COLO668 (cell line): ENCODE data around the gene EEIG2.
A peak's percentile ranks its signal among the peaks of the same experiment; 100 is the strongest.
"Not testable (repeated sequence)": the region's sequence is repeated elsewhere in the genome, so short reads cannot be mapped to it uniquely, and the experiment has no call there.

Experiments
- DNase-seq: peaks from one replicate; lab custom pipeline; 2025; ENCODE audit not compliant: unreplicated experiment; lab: John Stamatoyannopoulos, UW

EEIG2 gene

DNA sequence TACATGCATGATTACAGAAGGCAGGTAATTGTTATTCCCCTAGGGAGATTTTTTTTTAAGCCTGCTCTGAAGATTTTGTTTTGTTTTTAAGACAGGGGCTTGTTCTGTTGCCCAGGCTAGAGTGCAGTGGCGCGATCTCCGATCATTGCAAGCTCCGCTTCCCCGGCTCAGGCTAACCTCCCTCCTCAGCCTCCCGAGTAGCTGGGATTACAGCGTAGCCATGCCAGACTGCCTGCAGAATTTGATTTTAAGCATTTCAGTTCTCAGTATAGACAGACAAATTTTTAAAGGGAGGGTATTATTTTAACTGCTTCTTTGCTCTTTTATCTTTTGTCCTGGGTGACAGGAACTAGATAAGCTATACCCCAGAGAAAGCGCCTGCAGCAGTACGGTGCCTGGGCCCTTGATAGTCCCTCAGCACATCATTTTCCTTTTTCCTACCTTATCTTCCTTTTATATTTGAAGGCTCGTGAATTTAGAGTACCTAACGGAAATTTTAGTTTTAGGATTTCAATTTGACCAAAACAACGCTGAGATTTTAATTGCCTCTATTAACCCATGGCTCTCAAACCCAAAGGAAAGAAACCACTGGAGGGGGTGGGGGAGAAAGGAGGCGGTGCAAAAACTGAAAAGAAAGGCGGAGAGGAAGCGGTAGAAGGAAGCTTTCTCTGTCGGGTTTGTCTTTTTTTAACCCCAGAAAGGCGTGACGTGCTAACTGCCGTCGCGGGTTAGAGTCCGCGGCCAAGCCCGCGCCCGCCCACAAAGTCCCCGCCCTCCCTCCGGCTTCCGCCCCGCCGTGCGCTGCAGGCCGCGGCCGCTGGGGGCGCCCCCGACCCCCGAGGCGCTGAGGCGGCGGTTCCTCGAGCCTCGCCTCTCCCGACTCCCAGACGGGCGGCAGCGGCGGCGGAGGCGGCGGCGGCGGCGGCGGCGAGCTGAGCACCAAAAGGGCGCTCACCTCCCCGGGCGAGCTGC lies at the start of gene EEIG2:
EEIG2 (plus strand) TSS at position 886 of the 972 bp plus-strand sequence. CDS start 329 bp downstream, outside the sequence.
- peak; percentile 92 for DNase-seq

DNA sequence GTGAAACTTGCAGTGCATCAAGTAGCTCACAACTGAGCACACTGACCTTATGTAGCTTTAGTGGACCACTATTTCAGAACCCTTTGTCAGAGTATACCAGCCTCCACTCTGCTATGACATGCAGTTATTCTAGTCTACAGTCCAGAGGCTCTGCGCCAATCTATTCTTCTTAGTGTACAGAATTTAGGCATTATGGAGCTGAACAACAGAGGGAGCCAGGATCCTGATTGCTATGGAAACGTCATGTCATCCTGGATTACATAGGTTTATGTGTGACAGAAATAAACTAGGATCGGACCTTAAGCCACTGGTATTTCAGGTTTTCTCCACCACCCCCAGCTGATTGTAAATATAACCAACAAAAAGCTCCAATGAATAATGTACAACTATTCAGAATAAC lies 48.1 kb upstream of the EEIG2 start:
- no peak for DNase-seq

DNA sequence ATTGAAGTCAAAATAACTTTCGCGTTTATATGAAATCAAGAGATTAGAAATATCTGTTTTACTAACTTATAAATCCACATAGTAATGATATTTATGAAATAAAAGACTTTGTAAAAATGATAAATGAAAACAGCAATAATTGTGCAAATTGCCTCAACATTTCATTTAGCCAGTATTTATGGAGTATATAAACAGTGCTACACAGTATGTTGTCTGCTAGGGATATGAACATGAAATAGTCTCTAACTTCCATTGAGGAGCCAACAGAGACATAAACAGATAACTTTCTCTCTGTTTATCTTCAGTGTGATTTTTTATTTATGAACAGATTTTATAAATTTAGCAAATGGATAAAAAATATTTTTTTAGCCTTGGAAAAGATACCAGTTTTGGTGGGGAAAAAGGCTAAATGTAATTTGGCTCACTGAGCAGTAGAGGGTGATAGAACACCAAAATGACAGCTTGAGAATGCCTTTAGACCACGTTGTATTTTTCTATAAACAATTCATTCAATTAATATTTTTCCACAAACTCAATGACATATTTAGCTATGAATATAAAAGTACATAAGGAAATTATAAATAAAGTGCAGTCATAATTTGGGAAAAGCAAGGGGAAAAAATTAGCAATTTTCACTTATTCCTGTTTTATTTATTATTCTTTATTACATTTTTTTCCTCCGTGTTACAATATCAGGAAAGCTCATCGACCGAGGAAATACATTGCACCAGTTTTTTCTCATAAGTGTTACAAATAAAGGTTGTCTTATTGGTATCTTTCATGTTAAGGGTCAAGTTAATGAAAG lies 47.5 kb upstream of the EEIG2 start:
- no peak for DNase-seq

- DNase-seq = no peak
Observed at GRCh38 chr1:108513044-108513415, 46.9 kb upstream of the EEIG2 start.

DNA sequence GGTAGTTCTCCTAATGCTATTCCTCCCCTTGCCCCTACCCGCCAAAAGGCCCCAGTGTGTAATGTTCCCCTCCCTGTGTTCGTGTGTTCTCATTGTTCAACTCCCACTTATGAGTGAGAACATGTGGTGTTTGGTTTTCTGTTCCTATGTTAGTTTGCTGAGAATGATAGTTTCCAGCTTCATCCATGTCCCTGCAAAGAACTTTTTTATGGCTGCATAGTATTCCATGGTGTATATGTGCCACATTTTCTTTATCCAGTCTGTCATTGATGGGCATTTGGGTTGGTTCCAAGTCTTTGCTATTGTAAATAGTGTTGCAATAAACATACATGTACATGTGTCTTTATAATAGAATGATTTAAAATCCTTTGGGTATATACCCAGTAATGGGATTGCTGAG lies 46.0 kb upstream of the EEIG2 start:
- not testable (repeated sequence) for DNase-seq

GRCh38 chr1:108517301-108517897 lies 42.5 kb upstream of the EEIG2 start:
- not testable (repeated sequence) for DNase-seq

DNA sequence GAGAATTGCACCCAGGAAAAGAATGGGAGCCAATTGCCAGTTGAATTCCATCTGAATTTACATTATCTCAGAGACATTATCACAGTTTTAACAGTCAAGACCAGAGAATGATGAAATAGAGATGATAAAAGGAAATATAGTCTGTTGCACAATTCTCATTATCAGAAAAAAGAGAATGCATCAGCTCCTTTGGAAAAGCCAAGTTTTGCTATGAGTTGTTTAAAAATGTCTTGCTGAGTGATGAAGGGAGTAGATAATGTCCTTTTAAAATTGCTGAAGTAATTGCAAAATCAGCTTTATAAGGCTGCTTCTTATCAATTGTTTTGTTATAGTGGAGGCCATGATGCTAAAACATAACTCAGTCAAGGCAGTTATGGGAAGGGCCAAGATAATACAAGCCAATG lies 37.9 kb upstream of the EEIG2 start:
- no peak for DNase-seq

- DNase-seq = no peak
Observed at GRCh38 chr1:108523829-108524228, 36.1 kb upstream of the EEIG2 start.

- DNase-seq = no peak
Observed at GRCh38 chr1:108524676-108525075, 35.2 kb upstream of the EEIG2 start.

DNA sequence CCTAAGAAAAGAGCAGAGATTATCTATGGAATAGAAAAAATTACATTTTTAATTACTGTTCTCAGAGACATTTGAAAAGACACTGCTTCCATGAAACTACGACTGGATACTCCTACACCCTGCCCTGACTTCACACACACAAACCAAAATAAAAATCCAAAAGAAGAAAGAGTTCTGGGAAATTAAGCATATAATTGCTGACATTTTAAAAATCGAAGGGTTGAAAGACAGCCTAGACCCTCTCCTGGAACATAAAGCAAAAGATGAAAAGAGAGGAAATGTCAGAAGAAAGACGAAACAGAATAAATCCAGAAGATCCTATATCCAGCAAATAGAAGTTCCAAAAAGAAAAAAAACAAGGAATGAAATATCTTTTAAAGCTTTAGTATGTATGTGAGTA lies 32.8 kb upstream of the EEIG2 start:
- no peak for DNase-seq

DNA sequence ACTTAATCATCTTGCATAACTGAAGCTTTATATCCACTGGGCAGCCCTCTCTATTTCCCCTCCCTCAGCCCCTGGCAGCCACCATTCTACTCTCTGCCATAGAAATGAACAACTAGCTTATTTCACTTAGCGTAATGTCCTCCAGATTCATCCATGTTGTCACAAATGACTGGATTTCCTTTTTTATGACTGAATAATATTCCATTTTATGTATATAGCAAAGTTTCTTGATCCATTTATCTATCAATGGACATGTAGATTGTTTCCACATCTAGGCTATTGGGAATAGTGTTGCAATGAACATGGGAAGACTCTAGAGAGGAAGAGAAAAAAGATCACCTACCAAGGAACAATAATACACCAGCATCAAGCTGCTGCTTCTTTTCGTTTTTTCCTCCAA lies 32.1 kb upstream of the EEIG2 start:
- no peak for DNase-seq

GRCh38 chr1:108531444-108531843 lies 28.5 kb upstream of the EEIG2 start:
- no peak for DNase-seq

DNA sequence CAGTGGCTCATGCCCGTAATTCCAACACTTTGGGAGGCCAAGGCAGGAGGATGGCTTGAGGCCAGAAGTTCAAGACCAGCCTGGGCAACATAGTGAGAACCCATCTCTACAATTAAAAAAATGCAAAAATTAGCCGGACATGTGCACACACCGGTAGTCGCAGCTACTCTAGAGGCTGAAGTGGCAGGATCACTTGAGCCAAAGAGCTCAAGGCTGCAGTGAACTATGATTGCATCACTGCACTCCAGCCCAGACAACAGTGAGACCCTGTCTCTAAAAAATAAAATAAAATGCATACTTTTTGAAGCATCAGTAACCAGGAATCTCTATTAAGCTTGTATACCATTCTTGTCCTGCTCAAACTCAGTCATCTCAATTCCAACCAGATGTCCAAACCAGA lies 27.2 kb upstream of the EEIG2 start:
- no peak for DNase-seq

GRCh38 chr1:108533351-108534083 lies 26.4 kb upstream of the EEIG2 start:
- DNase-seq = no peak

GRCh38 chr1:108534759-108535158 lies 25.1 kb upstream of the EEIG2 start:
- DNase-seq = no peak

DNA sequence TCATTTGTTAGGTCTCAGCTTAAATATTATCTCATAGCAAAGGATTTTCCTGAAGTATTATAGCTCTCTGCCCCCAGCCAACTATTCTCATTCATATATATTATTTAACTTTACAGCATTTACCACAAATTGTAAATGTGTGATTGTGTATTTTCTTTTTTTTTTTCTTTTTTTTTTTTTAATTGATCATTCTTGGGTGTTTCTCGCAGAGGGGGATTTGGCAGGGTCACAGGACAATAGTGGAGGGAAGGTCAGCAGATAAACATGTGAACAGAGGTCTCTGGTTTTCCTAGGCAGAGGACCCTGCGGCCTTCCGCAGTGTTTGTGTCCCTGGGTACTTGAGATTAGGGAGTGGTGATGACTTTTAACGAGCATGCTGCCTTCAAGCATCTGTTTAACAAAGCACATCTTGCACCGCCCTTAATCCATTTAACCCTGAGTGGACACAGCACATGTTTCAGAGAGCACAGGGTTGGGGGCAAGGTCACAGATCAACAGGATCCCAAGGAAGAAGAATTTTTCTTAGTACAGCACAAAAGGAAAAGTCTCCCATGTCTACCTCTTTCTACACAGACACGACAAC lies 24.5 kb upstream of the EEIG2 start:
- DNase-seq = not testable (repeated sequence)

- not testable (repeated sequence) for DNase-seq
Observed at GRCh38 chr1:108536021-108536420, 23.9 kb upstream of the EEIG2 start.

DNA sequence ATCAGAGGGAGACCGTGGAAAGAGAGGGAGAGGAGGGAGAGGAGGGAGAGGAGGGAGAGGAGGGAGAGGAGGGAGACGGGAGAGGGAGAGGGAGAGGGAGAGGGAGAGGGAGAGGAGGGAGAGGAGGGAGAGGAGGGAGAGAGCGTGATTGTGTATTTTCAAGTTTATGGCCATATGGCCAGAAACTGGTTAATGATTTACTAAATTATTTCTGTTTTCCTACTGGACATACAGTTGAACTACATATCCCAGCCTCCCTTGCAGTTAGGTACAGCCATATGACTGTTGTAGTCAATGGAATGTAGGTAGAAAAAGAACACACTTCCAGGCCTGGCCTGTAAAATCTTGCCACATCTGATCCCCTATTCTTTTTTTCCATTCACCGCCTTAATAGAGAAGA lies 23.1 kb upstream of the EEIG2 start:
- DNase-seq = not testable (repeated sequence)

DNA sequence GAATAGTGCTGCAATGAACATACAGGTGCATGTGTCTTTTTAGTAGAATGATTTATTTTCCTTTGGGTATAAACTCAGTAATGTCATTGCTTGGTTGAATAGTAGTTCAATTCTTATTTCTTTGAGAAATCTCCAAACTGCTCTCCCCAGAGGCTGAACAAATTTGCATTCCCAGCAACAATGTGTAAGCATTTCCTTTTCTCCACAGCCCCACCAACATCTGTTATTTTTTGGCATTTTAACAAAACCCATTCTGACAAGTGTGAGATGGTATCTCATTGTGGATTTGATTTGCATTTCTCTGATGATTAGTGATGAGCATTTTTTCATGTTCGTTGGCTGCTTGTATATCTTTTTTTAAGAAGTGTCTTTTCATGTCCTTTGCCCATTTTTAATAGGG lies 21.9 kb upstream of the EEIG2 start:
- no peak for DNase-seq

DNA sequence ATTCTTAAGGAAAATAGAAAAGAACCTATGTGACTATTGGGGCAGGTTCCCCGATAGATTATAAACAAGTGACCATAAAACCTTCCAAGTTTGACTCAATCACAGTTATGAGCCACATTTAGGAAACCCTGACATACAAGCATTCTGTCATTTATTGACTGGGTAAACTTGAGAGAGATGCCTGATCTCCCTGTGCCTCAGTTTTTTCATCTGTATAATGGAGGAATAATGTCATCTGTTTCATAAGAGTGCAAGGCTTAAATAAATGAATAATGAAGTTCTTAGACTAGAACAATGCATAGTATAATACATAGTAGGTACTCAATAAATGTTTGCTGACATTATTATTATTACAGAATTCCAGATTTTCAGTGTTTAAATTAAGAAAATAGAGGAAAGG lies 18.9 kb upstream of the EEIG2 start:
- no peak for DNase-seq

DNA sequence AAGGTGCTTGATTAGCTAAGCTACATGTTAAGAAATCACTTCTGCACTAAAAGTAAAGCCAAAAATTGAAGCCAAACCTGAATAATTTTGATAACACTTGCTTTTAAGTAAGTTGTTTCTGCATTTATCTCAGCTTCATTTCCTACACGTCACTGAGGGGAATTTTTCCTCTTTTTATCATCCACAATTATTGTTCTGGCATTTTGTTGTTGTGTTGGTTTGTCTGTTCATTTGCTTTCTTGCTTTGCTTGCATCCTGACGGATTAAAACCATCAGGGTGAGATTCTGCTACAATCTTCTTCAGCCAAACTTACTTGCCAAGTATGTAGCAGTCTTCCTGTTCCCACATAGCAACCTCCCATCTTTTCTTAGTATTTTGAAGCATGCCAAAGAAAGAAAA lies 18.0 kb upstream of the EEIG2 start:
- DNase-seq = no peak
